Measurements from ENCODE around the gene SULT1B1. TPM values are rescaled to one million over a fixed set of nuclear protein-coding genes. Genes with fewer than 3 reads are reported as not detected.

SULT1B1 gene
- total and polyA plus RNA-seq, 9 donors = 0.23 to 6.4 (median 0.82) TPM

GRCh38 chr4:69765751-69766150 is 5.3 kb upstream of the SULT1B1 start:
- no peaks in the 10 kb centered on the region for H3K4me1 ChIP-seq (ENCODE audit: insufficient read depth)
- no peaks in the 10 kb centered on the region for H3K27me3 ChIP-seq
- DNase-seq = no peak
- intact Hi-C loops (cut with DNase I) = no loop called here
- no peak overlapping the region for H3K4me3 ChIP-seq
- TF ChIP-seq EP300 (IDR thresholded peaks at IDR 0.05) (no peak), POLR2A (IDR thresholded peaks at IDR 0.05) (no peak)
- TF ChIP-seq, protein P1, sequence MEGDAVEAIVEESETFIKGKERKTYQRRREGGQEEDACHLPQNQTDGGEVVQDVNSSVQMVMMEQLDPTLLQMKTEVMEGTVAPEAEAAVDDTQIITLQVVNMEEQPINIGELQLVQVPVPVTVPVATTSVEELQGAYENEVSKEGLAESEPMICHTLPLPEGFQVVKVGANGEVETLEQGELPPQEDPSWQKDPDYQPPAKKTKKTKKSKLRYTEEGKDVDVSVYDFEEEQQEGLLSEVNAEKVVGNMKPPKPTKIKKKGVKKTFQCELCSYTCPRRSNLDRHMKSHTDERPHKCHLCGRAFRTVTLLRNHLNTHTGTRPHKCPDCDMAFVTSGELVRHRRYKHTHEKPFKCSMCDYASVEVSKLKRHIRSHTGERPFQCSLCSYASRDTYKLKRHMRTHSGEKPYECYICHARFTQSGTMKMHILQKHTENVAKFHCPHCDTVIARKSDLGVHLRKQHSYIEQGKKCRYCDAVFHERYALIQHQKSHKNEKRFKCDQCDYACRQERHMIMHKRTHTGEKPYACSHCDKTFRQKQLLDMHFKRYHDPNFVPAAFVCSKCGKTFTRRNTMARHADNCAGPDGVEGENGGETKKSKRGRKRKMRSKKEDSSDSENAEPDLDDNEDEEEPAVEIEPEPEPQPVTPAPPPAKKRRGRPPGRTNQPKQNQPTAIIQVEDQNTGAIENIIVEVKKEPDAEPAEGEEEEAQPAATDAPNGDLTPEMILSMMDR (IDR thresholded peaks at IDR 0.05) = no peak
- H3K9me3 ChIP-seq = no peaks in the 10 kb centered on the region
- WGBS, 3 donors = 85 to 88% (median 86%) methylated on average over 1 of the region's 1 CpG
- H3K36me3 ChIP-seq = no peaks in the 10 kb centered on the region
- H3K27ac ChIP-seq = no peak overlapping the region

GRCh38 chr4:69764311-69764710 is 3.9 kb upstream of the SULT1B1 start:
- WGBS, 3 donors = 0 to 6% (median 6%) methylated on average over 1 of the region's 1 CpG
- Histone ChIP-seq H3K4me1 (ENCODE audit: insufficient read depth) (no peaks in the 10 kb centered on the region), H3K4me3 (no peak overlapping the region), H3K27me3 (no peaks in the 10 kb centered on the region), H3K9me3 (no peaks in the 10 kb centered on the region), H3K27ac (no peak overlapping the region), H3K36me3 (no peaks in the 10 kb centered on the region)
- intact Hi-C loops (cut with DNase I) = no loop called here
- TF ChIP-seq, protein P1 (IDR thresholded peaks at IDR 0.05) = no peak
- no peak for TF ChIP-seq EP300 (IDR thresholded peaks at IDR 0.05)
- TF ChIP-seq POLR2A (IDR thresholded peaks at IDR 0.05) = no peak
- no peak for DNase-seq

- H3K4me1 ChIP-seq (ENCODE audit: insufficient read depth) = no peaks in the 10 kb centered on the region
- no peak overlapping the region for H3K27ac ChIP-seq
- TF ChIP-seq POLR2A (IDR thresholded peaks at IDR 0.05) = no peak
- TF ChIP-seq, protein P1 (IDR thresholded peaks at IDR 0.05) = no peak
- DNase-seq = no peak
- no peaks in the 10 kb centered on the region for H3K9me3 ChIP-seq
- 86 to 89% (median 86%) methylated on average over 3 of the region's 3 CpGs for WGBS, 3 donors
- intact Hi-C loops (cut with DNase I) = no loop called here
- H3K36me3 ChIP-seq = no peaks in the 10 kb centered on the region
- no peaks in the 10 kb centered on the region for H3K27me3 ChIP-seq
- H3K4me3 ChIP-seq = no peak overlapping the region
Observed at GRCh38 chr4:69763233-69763632, 2.8 kb upstream of the SULT1B1 start.

DNA sequence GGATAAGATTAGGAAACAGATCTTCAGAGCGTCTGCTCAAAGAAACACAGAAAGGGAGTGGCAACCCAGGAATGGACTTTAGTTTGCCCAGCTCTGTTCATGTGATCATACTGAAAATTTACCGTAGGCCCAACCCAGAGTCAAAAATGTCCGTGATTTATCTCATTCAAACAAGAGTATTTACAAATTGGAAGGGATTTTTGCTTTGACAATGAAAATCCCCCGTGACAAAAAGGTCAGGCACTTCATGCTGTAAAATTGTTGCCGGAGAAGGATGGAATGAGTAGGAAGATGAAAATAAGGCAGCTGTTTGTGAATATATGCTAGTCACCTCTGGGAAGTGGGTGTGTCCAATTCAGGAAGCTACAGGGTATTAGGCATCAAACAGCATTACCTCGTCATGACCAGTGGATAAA is 1.2 kb downstream of the SULT1B1 start:
- Histone ChIP-seq H3K4me1 (ENCODE audit: insufficient read depth) (no peaks in the 10 kb centered on the region), H3K36me3 (no peaks in the 10 kb centered on the region), H3K4me3 (no peak overlapping the region), H3K27ac (no peak overlapping the region), H3K9me3 (no peaks in the 10 kb centered on the region), H3K27me3 (no peaks in the 10 kb centered on the region)
- 74 to 81% (median 77%) methylated on average over 6 of the region's 6 CpGs for WGBS, 3 donors
- TF ChIP-seq POLR2A (IDR thresholded peaks at IDR 0.05) (no peak), EP300 (IDR thresholded peaks at IDR 0.05) (no peak)
- TF ChIP-seq, protein P1 (IDR thresholded peaks at IDR 0.05) = no peak
- intact Hi-C loops (cut with DNase I) = no loop called here
- no peak for DNase-seq

- H3K9me3 ChIP-seq = no peaks in the 10 kb centered on the region
- no peaks in the 10 kb centered on the region for H3K27me3 ChIP-seq
- no peaks in the 10 kb centered on the region for H3K4me1 ChIP-seq (ENCODE audit: insufficient read depth)
- H3K36me3 ChIP-seq = no peaks in the 10 kb centered on the region
- WGBS, 3 donors = 86 to 96% (median 91%) methylated on average over 2 of the region's 2 CpGs
- intact Hi-C loops (cut with DNase I) = no loop called here
- H3K4me3 ChIP-seq = no peak overlapping the region
- TF ChIP-seq, protein P1 (IDR thresholded peaks at IDR 0.05) = no peak
- no peak for TF ChIP-seq POLR2A (IDR thresholded peaks at IDR 0.05)
- TF ChIP-seq EP300 (IDR thresholded peaks at IDR 0.05) = no peak
- DNase-seq = no peak
- H3K27ac ChIP-seq = no peak overlapping the region
Observed at GRCh38 chr4:69757464-69757863, 3.0 kb downstream of the SULT1B1 start.
